ENCODE results near the gene PPP1R7. TPM values are rescaled to one million over a fixed set of nuclear protein-coding genes. Genes with fewer than 3 reads are reported as not detected.

Gene PPP1R7
- total and polyA plus RNA-seq, 2 of the 4 experiments (the other 2 are of a cell fraction), result 60.8 to 70.0 TPM

- Histone ChIP-seq H4K5ac (ENCODE audit: low read depth, low read length) (no peak overlapping the region), H3K27me3 (ENCODE audit: control insufficient read depth, insufficient read depth, low read length) (peaks cover 6% of the 10 kb centered on the region; the same call in 1 of the 2 replicates), H3K9ac (ENCODE audit: low read depth, low read length) (no peak overlapping the region), H4K8ac (ENCODE audit: low read depth in 2 of 2, low read length in 2 of 2) (no peak overlapping the region), H3K79me1 (ENCODE audit: low read depth in 1 of 2, low read length in 2 of 2) (no peaks in the 10 kb centered on the region), H2BK20ac (ENCODE audit: low read depth, low read length) (no peak overlapping the region), H3K27ac (ENCODE audit: insufficient read depth, low read length) (no peak overlapping the region), H2BK5ac (ENCODE audit: low read depth, low read length, poor library complexity, severe bottlenecking) (no peak overlapping the region), H3K4me1 (ENCODE audit: control insufficient read depth, insufficient read depth, low read length) (no peaks in the 10 kb centered on the region), H3K4me3 (ENCODE audit: insufficient read depth, low read depth, low read length) (no peak overlapping the region), H2AFZ (replicated peaks; ENCODE audit: low read length, poor library complexity) (no peak overlapping the region), H3K18ac (ENCODE audit: low read depth, low read length) (no peak overlapping the region), H3K9me1 (ENCODE audit: insufficient read depth, low read length) (peaks cover 3% of the 10 kb centered on the region; the same call in 1 of the 2 replicates), H2BK15ac (ENCODE audit: low read depth, low read length) (no peak overlapping the region), H3K4me2 (ENCODE audit: low read depth, low read length) (no peak overlapping the region), H2BK120ac (ENCODE audit: low read depth, low read length) (no peak overlapping the region), H3K23ac (ENCODE audit: low read depth, low read length) (no peak overlapping the region), H4K91ac (ENCODE audit: insufficient read depth, low read depth, low read length) (no peak overlapping the region), H4K20me1 (ENCODE audit: insufficient read depth, low read length) (no peaks in the 10 kb centered on the region), H3K14ac (replicated peaks; ENCODE audit: low read depth, low read length) (no peak overlapping the region), H3K56ac (ENCODE audit: extremely low read depth, insufficient read depth, low read length) (no peak overlapping the region), H2AK5ac (ENCODE audit: low read depth, low read length) (no peak overlapping the region), H2AK9ac (replicated peaks; ENCODE audit: low read depth, low read length, poor library complexity) (no peak overlapping the region), H3K9me3 (ENCODE audit: control insufficient read depth, insufficient read depth, low read length) (no peaks in the 10 kb centered on the region), H3K36me3 (ENCODE audit: control insufficient read depth, insufficient read depth, low read length) (peaks cover 9% of the 10 kb centered on the region), H3K4ac (ENCODE audit: low read depth, low read length) (no peak overlapping the region)
- ATAC-seq (ENCODE audit: low read depth) (no peak; the same call in 1 of the 2 replicates), DNase-seq (no peak)
- no TSS peak for BruUV-seq (replicated peaks)
- intact Hi-C loops (cut with micrococcal nuclease) (no loop called here), in situ Hi-C loops (cut with MboI; ENCODE audit: low sequenced_read_pairs) (no loop called here), dilution Hi-C loops (cut with HindIII; ENCODE audit: low sequenced_read_pairs, unreplicated experiment) (no loop called here)
- WGBS, 2 experiments (ENCODE audit: extremely low coverage in 2 of 2, insufficient read length in 1 of 2), result 92% methylated on average over 2 of the region's 9 CpGs; no CpG with 5 or more reads in 1 of the 2 experiments
- CTCF ChIA-PET, result no interaction called here
- TF ChIP-seq MXI1 (IDR thresholded peaks at IDR 0.05; ENCODE audit: borderline replicate concordance, low read depth, low read length) (no peak), RCOR1 (IDR thresholded peaks at IDR 0.05; ENCODE audit: insufficient replicate concordance, low read length) (no peak)
- POLR2A ChIA-PET (ENCODE audit: unreplicated experiment), result interaction anchor here (1.1 kb wide), 1 partner anchor 17 kb away, joined by 3 read pairs; no protein-coding TSS in a partner anchor
Measured at GRCh38 chr2:241184901-241185300, 34.6 kb downstream of the PPP1R7 start.

All from IMR-90 (cell line).